ENCODE data around the gene ADARB2.
"Not testable (repeated sequence)": the region's sequence is repeated elsewhere in the genome, so short reads cannot be mapped to it uniquely, and the experiment has no call there.

ADARB2 gene

GRCh38 chr10:1737222-1738061 is at the start of gene ADARB2:
TSS of gene ADARB2 (minus strand) at chr10:1737525.
- DNase-seq (ENCODE audit: low read depth) = no peak

DNA sequence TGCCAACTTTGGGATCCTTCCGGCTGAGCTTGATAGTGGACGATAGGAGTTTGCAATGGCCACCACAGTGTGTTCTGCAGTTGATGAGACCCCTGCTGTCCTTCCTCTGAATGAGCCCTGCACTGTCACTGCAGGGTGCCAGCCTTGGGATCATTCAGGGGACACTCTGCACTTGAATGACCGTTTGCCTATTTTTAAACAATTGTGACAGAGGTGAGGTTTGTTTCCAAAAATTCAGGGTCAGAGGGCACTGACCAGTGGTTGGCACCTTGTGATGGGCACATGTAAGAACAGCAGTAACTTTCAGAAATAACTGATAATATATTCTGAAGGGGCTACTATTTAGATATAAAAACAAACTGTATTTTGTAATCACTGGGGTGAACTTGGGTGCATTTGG is 48.5 kb upstream of the ADARB2 start:
- no peak for DNase-seq (ENCODE audit: low read depth)

DNA sequence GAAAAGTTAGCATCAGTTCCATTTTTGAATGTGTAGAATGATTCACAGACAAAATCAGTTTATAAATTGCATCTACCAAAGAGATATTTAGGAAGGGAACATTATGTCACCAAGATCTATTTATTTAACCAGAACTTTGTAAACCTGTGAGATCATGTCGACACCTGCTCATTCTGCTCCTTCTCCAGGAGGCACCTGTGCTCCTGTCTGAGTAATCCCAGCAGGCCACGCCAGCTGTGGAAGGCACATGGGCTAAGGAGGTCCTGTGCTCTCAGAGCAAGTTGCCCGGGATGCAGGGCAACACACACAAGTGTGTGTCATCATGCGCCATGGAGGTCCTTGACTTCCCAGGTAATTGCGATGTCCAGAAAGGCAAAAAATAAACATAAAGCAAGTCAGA is 45.5 kb upstream of the ADARB2 start:
- DNase-seq (ENCODE audit: low read depth) = no peak

DNA sequence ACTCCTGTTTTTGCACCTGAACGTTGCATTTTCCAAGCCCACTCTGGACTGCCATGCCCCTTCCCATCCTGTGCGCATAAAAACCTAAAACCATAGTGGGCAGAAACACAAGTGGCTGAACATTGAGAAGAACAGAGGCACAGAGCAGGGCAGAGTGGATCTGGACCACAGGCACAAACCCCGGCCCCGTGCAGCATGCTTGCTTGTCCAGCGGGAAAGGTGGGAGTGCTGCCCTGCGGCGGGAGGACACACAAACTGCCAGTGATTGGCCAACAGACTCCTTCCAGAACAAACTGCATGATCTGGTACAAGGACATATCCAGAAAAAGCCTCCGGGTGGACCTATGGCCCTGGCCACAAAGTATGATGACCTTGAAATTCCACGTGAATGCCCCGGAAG is 42.5 kb upstream of the ADARB2 start:
- no peak for DNase-seq (ENCODE audit: low read depth)

- DNase-seq (ENCODE audit: low read depth) = no peak
Observed at GRCh38 chr10:1778375-1778969, 41.1 kb upstream of the ADARB2 start.

GRCh38 chr10:1776127-1776662 is 38.9 kb upstream of the ADARB2 start:
- no peak for DNase-seq (ENCODE audit: low read depth)

- no peak for DNase-seq (ENCODE audit: low read depth)
Observed at GRCh38 chr10:1774796-1775195, 37.5 kb upstream of the ADARB2 start.

- not testable (repeated sequence) for DNase-seq (ENCODE audit: low read depth)
Observed at GRCh38 chr10:1773204-1773603, 35.9 kb upstream of the ADARB2 start.

DNA sequence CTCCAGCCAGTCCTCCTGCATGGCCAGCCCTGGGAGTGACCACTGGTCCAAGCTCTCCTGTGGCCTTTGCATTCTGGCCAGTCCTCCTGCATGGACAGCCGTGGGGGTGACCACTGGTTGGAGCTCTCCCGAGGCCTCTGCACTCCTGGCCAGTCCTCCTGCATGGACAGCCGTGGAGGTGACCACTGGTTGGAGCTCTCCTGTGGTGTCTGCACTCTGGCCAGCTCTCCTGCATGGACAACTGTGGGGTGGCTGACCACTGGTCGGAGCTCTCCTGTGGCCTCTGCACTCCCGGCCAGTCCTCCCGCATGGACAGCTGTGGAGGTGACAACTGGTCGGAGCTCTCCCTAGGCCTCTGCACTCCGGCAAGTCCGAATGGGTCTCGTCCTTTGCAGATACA is 28.7 kb upstream of the ADARB2 start:
- no peak for DNase-seq (ENCODE audit: low read depth)

DNA sequence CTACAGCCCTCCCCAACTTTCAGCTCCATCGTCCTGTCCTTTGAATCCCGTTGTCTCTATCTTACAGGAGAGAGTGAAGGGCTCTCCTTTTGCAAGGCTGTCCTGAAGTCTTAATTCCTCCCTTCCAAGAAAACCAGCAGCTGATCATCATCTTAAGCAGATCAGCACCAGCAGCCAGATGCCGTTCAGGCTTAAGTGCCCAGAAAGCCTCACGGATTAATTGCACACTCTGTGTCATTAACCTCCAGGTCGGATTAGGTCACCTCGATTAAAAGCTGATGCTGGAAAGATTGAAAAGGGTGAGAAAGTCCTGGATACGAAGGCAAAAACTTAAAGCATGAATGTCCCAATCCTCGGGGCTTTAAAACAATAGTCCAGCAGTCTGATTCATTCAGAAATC is 24.8 kb upstream of the ADARB2 start:
- no peak for DNase-seq (ENCODE audit: low read depth)

- no peak for DNase-seq (ENCODE audit: low read depth)
Observed at GRCh38 chr10:1754506-1755153, 17.3 kb upstream of the ADARB2 start.

DNA sequence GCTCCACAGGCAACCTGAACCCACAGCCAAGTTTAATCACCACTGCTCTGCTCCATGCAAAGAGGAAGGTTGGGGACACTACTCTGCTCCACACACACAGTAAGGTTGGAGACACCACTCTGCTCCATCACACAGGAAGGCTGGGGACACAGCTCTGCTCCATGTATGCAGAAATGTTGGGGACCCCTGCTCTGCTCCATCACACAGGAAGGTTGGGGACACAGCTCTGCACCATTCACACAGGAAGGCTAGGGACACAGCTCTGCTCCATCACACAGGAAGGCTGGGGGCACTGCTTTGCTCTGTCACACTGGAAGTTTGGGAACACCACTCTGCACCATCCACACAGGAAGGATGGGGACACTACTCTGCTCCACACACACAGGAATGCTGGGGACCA is 14.8 kb upstream of the ADARB2 start:
- no peak for DNase-seq (ENCODE audit: low read depth)

DNA sequence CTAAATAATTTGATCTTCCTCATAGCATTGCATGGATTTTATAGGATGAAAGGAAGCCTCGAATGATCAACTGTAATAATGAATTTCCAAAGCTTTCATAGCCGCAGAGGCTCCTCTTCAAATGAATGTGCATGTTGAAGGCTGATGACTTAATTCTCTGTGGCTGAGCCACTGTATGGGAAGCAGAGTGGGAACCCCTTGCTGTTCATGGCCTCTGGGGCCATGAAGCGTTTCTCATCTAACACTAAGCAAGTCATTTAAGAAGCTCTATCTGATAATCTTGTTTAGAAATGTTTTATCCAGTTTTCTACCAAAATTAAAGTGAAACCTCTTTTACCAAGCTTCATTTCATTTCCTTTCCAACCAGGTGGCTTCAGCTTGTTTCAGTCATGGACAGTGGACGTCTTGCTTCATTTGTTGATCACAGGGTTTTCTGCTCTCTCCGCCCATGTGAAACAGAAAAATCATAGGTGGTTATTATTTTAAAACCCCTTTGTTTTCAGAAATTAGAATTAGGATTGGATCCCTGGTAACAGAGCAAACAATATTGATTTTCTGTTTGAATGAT is 10.3 kb upstream of the ADARB2 start:
- no peak for DNase-seq (ENCODE audit: low read depth)

- DNase-seq (ENCODE audit: low read depth) = no peak
Observed at GRCh38 chr10:1746796-1747195, 9.5 kb upstream of the ADARB2 start.

- DNase-seq (ENCODE audit: low read depth) = no peak
Observed at GRCh38 chr10:1745780-1746456, 8.6 kb upstream of the ADARB2 start.

DNA sequence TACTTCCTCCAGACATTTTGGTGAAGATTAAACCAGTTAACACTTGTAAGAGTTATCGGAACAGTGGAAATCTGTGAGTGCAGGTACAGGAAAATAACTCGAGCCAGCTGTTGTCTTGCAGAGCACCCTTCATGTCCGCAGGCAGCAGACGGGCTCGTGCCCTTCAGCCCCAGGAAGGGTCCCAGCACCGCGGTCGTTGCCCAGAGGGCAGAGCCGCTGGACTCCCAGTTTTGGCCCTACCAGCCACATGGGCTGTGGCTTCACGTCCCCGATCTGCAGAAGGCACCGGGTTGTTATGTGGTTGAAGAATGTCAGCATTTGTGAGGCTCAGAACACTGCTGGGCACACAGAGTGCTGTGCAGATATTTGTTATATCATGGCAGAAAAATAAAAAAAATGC is 7.2 kb upstream of the ADARB2 start:
- no peak for DNase-seq (ENCODE audit: low read depth)

GRCh38 chr10:1743141-1743540 is 5.8 kb upstream of the ADARB2 start:
- DNase-seq (ENCODE audit: low read depth) = no peak

DNA sequence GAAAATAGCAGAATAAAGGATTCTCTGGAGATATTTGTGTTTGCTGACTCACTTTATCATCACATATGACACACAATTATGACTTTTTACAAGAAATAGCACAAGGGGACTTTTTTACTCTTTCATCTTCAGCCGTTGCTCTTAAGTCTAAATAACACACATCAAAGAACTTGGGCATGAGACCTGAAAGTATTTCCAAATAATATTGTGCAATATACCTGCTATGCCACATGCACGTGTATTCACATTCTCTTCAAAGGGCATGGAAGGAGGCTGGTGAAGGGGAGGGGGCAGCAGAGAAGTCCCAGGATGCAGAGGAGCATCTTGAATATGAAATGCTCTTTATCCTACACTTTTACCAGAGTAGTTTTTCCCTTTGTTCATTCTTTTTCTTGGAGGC is 4.1 kb upstream of the ADARB2 start:
- DNase-seq (ENCODE audit: low read depth) = no peak

DNA sequence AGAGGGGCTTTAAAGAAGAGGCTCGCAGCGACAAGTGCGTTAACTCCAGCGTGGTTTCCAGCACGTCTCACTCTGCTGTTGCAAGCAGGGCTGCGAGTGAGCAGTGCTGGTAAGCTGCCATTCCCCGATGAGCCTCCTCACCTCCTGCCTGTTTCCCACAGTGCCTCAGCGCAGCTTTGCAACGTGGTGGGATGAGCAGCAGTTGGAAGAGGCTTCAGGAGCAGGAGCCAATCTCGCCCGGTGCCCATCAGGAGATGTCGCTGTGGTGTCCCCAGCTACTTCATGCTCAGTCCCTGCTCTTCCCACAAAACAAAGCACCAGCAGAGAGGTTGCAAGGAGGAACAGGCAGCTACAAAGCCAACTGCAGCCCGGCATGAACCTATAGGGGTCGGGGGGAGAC is 2.4 kb upstream of the ADARB2 start:
- DNase-seq (ENCODE audit: low read depth) = no peak

DNA sequence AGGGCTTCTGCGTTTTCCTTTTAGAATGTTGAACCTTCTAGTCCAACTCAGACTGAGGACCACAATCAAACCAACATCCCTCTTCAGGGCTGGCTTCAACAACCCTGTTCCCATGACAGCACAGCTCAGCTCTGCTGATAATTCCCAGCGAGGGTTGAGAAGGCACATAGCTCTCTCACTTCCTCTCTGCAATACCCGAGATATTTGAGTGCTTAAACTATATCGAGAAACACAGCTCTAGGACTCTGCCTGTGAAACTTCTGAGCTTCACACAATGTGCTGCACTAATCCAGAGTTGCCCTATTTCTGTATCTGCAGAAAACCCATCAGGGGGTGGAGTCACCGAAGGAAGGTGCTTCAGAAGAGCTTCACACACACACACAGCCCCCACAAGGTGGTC is 1.6 kb upstream of the ADARB2 start:
- DNase-seq (ENCODE audit: low read depth) = no peak

GRCh38 chr10:1736972-1737221 is 428 bp downstream of the ADARB2 start:
- no peak for DNase-seq (ENCODE audit: low read depth)

GRCh38 chr10:1736144-1736971 is 967 bp downstream of the ADARB2 start:
- DNase-seq (ENCODE audit: low read depth) = no peak
